Keratinocyte (primary cell): ENCODE results near the gene ADAM22. TPM values are rescaled to one million over a fixed set of nuclear protein-coding genes. Genes with fewer than 3 reads are reported as not detected.

Experiments used
- DNase-seq: peaks from one replicate; pipeline ENCODE4 v3.0.0-alpha.2; 2011; ENCODE audit warnings: low read depth, missing footprints, low spot score
- FAIRE-seq: peaks from 2 replicates; lab custom pipeline; 2011; peaks lifted over from hg19 to GRCh38; lab: Jason Lieb, UNC
- H2AFZ ChIP-seq: 2 replicates; pipeline ENCODE4 v1.6.0; 2012; ENCODE audit warnings: low read length, control low read depth, inconsistent platforms; ENCODE audit not compliant: control insufficient read depth
- H3K27ac ChIP-seq: 2 replicates; pipeline ENCODE4 v1.5.1; 2011; ENCODE audit warnings: low read length; ENCODE audit not compliant: control insufficient read depth, insufficient read depth
- H3K27me3 ChIP-seq: 3 replicates; pipeline ENCODE4 v1.6.0; 2011; ENCODE audit warnings: low read length; ENCODE audit not compliant: control insufficient read depth, insufficient read depth; ENCODE audit errors: extremely low read depth
- H3K36me3 ChIP-seq, 2 experiments: 2 replicates in 1 of 2; 3 replicates in 1 of 2; pipeline ENCODE4 v1.5.1; 2011; ENCODE audit warnings: low read length in 2 of 2, mild to moderate bottlenecking in 1 of 2; ENCODE audit not compliant: control insufficient read depth in 2 of 2, insufficient read depth in 2 of 2; ENCODE audit errors: extremely low read depth in 1 of 2
- H3K4me1 ChIP-seq: 3 replicates; pipeline ENCODE4 v1.5.1; 2011; ENCODE audit warnings: low read length; ENCODE audit not compliant: control insufficient read depth, insufficient read depth; ENCODE audit errors: extremely low read depth
- H3K4me2 ChIP-seq: 3 replicates; pipeline ENCODE4 v1.6.0; 2011; ENCODE audit warnings: low read depth, low read length; ENCODE audit not compliant: control insufficient read depth, insufficient read depth; ENCODE audit errors: extremely low read depth
- H3K4me3 ChIP-seq, 3 experiments: fragments of 200-600 bp in 1 of 3; sonication (generic) in 1 of 3; 2 replicates in 2 of 3; 3 replicates in 1 of 3; pipeline ENCODE4 v1.5.1; 2011 to 2016; ENCODE audit warnings: low read length in 3 of 3, mild to moderate bottlenecking in 3 of 3, control low read depth in 2 of 3, inconsistent platforms in 1 of 3, low read depth in 1 of 3, mixed read lengths in 1 of 3, mixed run types in 1 of 3, moderate library complexity in 1 of 3; ENCODE audit not compliant: control insufficient read depth in 2 of 3, insufficient read depth in 2 of 3; ENCODE audit errors: extremely low read depth in 1 of 3
- H3K79me2 ChIP-seq: 2 replicates; pipeline ENCODE4 v1.6.0; 2012; ENCODE audit warnings: low read length; ENCODE audit not compliant: control insufficient read depth, insufficient read depth
- H3K9ac ChIP-seq: 3 replicates; pipeline ENCODE4 v1.6.0; 2011; ENCODE audit warnings: low read length; ENCODE audit not compliant: control insufficient read depth, insufficient read depth; ENCODE audit errors: extremely low read depth
- H3K9me1 ChIP-seq: 3 replicates; pipeline ENCODE4 v1.6.0; 2011; ENCODE audit warnings: low read length; ENCODE audit not compliant: control insufficient read depth, insufficient read depth; ENCODE audit errors: extremely low read depth
- H3K9me3 ChIP-seq: 2 replicates; pipeline ENCODE4 v1.5.1; 2012; ENCODE audit warnings: low read depth, low read length; ENCODE audit not compliant: control insufficient read depth
- H4K20me1 ChIP-seq: 3 replicates; pipeline ENCODE4 v1.6.0; 2011; ENCODE audit warnings: low read length; ENCODE audit not compliant: control insufficient read depth, insufficient read depth; ENCODE audit errors: extremely low read depth
- EZH2 ChIP-seq: IDR thresholded peaks from one replicate; pipeline ENCODE4 v1.6.1; 2012; ENCODE audit warnings: inconsistent platforms, mild to moderate bottlenecking, low read length, moderate library complexity
- dilution Hi-C: fragments of 300-500 bp; cut with MboI; formaldehyde crosslinking; loops from one replicate; pipeline ENCODE4 v1.7.0; 2020; ENCODE audit warnings: low sequenced_read_pairs; ENCODE audit not compliant: extremely low pct_ligation_motif_present
- polyA plus RNA-seq, 5 experiments: library from polyadenylated mRNA; depleted of rRNA in 3 of 5; stranded (reverse) in 3 of 5; stranded (forward) in 1 of 5; unstranded in 1 of 5; fragments of >200 nt; gene quantifications; 1 replicate in 1 of 5; 2 replicates in 3 of 5; 3 replicates in 1 of 5; pipeline versions ENCODE4 v1.2.1 to v1.2.3, GENCODE V29; 2011 to 2012; ENCODE audit warnings: missing spikeins in 2 of 5, low read depth in 1 of 5, low replicate concordance in 1 of 5
- TF ChIP-seq, protein P1 (sequence below), 3 experiments: IDR thresholded peaks in 1 of 3; conservative IDR thresholded peaks in 1 of 3; optimal IDR thresholded peaks in 1 of 3; 2 replicates in 2 of 3; 3 replicates in 1 of 3; pipeline versions ENCODE3 to v1.5.1; 2011; ENCODE audit warnings: low read length in 3 of 3, mild to moderate bottlenecking in 3 of 3, moderate library complexity in 2 of 3, control low read depth in 1 of 3, inconsistent platforms in 1 of 3; ENCODE audit not compliant: insufficient read depth in 2 of 3; ENCODE audit errors: extremely low read depth in 1 of 3

ADAM22 gene
- polyA plus RNA-seq, 1 donor (not counting 4 experiments of a cell fraction or from before 2014, with no cell fraction given) = 0.07 TPM

DNA sequence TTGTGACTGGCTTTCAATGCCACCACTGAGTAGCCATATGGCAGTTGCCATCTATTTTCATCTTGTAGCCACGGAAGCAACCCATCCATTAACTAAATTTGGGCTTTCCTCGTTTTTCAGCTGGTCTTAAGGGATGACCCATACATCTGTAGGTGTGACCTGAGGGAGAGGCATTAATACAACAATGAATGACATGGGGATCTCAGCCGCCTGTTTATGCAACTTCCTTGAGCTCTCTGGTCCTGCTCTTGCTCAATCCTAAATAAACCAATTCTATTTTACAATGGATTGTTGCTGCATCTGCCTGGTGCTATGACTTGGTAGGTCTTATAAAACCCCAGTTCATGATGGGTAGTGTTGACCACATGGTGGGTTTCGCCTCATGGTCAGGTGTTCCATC lies 21.9 kb upstream of the ADAM22 start:
- Histone ChIP-seq H3K36me3 (no peaks in the 10 kb centered on the region), H3K9ac (no peak overlapping the region), H4K20me1 (no peaks in the 10 kb centered on the region), H2AFZ (no peak overlapping the region), H3K27me3 (no peaks in the 10 kb centered on the region), H3K4me1 (no peaks in the 10 kb centered on the region), H3K9me1 (no peaks in the 10 kb centered on the region), H3K4me2 (no peak overlapping the region), H3K4me3 (no peak overlapping the region), H3K27ac (no peak overlapping the region), H3K79me2 (no peaks in the 10 kb centered on the region), H3K9me3 (no peaks in the 10 kb centered on the region)
- dilution Hi-C loops = no loop called here
- DNase-seq (no peak), FAIRE-seq (no peak)
- TF ChIP-seq, protein P1, sequence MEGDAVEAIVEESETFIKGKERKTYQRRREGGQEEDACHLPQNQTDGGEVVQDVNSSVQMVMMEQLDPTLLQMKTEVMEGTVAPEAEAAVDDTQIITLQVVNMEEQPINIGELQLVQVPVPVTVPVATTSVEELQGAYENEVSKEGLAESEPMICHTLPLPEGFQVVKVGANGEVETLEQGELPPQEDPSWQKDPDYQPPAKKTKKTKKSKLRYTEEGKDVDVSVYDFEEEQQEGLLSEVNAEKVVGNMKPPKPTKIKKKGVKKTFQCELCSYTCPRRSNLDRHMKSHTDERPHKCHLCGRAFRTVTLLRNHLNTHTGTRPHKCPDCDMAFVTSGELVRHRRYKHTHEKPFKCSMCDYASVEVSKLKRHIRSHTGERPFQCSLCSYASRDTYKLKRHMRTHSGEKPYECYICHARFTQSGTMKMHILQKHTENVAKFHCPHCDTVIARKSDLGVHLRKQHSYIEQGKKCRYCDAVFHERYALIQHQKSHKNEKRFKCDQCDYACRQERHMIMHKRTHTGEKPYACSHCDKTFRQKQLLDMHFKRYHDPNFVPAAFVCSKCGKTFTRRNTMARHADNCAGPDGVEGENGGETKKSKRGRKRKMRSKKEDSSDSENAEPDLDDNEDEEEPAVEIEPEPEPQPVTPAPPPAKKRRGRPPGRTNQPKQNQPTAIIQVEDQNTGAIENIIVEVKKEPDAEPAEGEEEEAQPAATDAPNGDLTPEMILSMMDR (optimal IDR thresholded peaks at IDR 0.05 in 1 of 3, IDR thresholded peaks at IDR 0.05 in 1 of 3, conservative IDR thresholded peaks at IDR 0.05 in 1 of 3; ENCODE audit: extremely low read depth in 1 of 3, insufficient read depth in 2 of 3, low read length in 3 of 3) = no peak
- no peak for TF ChIP-seq EZH2

DNA sequence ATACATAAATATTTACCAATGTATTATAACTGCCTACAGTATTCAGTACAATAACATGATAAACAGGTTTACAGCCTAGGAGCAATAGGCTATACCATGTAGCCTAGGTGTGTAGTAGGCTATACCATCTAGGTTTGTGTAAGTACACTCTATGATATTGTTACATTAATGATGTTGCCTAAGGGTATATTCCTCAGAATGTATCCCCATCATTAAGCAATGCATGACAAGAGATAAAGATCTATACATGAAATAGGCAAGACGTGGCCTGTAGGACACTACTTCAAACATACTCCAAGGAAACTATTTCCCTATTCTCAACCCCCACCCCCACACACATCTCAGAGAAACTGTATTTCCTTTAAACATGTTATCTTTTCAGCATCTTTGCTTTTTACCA lies 15.3 kb upstream of the ADAM22 start:
- H3K9ac ChIP-seq = no peak overlapping the region
- no peaks in the 10 kb centered on the region for H3K36me3 ChIP-seq
- dilution Hi-C loops = no loop called here
- no peak overlapping the region for H2AFZ ChIP-seq
- DNase-seq = peak; percentile 56
- no peaks in the 10 kb centered on the region for H4K20me1 ChIP-seq
- H3K4me2 ChIP-seq = no peak overlapping the region
- FAIRE-seq = peak; percentile 84
- TF ChIP-seq, protein P1 (optimal IDR thresholded peaks at IDR 0.05 in 1 of 3, IDR thresholded peaks at IDR 0.05 in 1 of 3, conservative IDR thresholded peaks at IDR 0.05 in 1 of 3; ENCODE audit: extremely low read depth in 1 of 3, insufficient read depth in 2 of 3, low read length in 3 of 3) = no peak
- TF ChIP-seq EZH2 = no peak
- no peaks in the 10 kb centered on the region for H3K9me3 ChIP-seq
- H3K9me1 ChIP-seq = no peaks in the 10 kb centered on the region
- peaks cover 5% of the 10 kb centered on the region for H3K4me1 ChIP-seq
- no peaks in the 10 kb centered on the region for H3K79me2 ChIP-seq
- H3K27ac ChIP-seq = no peak overlapping the region
- H3K27me3 ChIP-seq = no peaks in the 10 kb centered on the region
- H3K4me3 ChIP-seq = no peak overlapping the region
